Dermis microvascular lymphatic vessel endothelial cell (primary cell): ENCODE data around the gene SNRNP200. TPM values are rescaled to one million over a fixed set of nuclear protein-coding genes. Genes with fewer than 3 reads are reported as not detected.
A peak's percentile ranks its signal among the peaks of the same experiment; 100 is the strongest.
"Not testable (repeated sequence)": the region's sequence is repeated elsewhere in the genome, so short reads cannot be mapped to it uniquely, and the experiment has no call there.

Experiments
- DNase-seq, 2 donors: peaks; one replicate each; pipeline versions ENCODE4 v3.0.0 to v3.0.0-alpha.2; 2010; ENCODE audit warnings: low read depth in 2 of 2
- total RNA-seq: library from RNA; depleted of rRNA; stranded (reverse); fragments of >200 nt; gene quantifications from 2 replicates; pipeline ENCODE4 v1.2.1, GENCODE V29; 2014

The SNRNP200 gene
- total RNA-seq, 1 donor from 2014 or later: 47.8 TPM

DNA sequence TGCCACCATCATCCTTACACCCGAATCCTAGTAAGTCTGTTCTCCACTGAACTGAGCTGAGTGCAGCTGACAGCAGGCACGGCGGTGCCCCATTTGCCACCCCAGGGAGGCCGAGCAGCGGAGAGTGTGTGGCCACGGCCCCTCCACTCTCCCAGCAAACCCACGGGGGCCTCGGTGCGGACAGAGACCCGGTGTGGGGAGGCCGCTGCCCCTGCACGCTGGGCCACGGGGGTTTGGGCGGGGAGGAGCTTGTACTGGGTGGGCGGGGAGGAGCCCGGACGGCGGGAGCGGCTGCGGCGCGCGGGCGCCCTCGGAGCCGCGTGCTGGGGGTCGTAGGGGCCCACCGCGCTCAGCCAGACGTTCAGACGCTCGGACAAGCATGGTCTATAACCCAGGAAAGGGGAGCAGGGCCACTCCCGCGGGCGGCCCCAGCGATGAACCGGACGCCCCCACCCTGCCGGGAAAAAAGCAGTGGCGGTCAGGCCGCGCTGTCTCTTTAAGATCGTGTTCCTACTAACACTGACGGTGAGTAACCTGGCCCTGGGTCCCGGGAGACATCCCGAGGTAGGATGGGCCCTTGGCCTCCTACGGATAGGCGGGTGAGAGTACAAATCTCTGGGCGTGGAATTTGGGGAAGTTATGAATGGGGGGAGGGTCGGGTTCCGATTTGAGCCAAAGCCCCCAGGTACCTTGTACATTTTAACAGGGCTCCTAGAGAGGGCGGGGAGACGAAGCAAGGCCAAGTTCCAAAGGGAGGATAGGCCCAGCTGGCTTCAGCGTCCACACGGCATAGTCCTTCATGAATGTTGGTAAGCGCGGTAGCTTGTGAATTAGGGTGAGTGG is 19.9 kb upstream of the SNRNP200 start, which contains the start of gene ITPRIPL1:
TSS of gene ITPRIPL1 (plus strand) at position 277 of the 843 bp plus-strand sequence. CDS start at position 800, 523 bp downstream.
- DNase-seq: peak in 1 of 2 donors; percentile 12

DNA sequence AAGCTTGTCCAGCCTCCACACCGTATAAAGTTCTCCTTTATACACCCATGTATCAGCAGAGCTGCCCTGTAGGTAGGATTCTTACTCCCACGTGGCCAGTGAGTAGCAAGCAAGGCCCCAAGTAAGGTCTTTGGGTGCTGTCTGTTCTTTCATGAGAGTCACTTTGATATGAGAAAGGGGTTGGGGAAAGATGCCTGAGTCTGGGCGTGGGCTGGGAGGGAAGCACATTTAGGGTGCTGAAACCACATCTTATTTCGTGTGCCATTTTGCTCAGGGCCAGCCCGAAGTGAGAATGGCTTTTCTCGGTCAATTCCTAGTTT is 19.3 kb upstream of the SNRNP200 start:
- DNase-seq: no peak

DNA sequence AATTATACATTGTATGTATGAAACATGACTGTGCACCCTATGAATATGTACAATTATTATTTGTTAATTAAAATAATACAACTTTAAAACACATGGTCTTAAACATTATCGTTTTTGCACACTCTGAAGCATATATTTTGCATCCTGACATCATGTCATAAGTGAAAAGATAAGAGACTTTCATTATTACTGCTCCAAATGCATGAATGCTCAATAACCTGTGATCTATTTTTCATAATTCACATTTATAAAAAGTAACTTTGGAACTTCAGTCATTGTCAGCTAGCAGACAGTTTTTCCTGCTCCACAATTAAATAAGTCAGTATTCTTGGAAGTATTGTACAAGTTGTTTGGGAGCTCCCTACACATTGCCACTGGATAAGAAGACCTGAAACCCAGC is 18.5 kb upstream of the SNRNP200 start:
- DNase-seq: no peak

DNA sequence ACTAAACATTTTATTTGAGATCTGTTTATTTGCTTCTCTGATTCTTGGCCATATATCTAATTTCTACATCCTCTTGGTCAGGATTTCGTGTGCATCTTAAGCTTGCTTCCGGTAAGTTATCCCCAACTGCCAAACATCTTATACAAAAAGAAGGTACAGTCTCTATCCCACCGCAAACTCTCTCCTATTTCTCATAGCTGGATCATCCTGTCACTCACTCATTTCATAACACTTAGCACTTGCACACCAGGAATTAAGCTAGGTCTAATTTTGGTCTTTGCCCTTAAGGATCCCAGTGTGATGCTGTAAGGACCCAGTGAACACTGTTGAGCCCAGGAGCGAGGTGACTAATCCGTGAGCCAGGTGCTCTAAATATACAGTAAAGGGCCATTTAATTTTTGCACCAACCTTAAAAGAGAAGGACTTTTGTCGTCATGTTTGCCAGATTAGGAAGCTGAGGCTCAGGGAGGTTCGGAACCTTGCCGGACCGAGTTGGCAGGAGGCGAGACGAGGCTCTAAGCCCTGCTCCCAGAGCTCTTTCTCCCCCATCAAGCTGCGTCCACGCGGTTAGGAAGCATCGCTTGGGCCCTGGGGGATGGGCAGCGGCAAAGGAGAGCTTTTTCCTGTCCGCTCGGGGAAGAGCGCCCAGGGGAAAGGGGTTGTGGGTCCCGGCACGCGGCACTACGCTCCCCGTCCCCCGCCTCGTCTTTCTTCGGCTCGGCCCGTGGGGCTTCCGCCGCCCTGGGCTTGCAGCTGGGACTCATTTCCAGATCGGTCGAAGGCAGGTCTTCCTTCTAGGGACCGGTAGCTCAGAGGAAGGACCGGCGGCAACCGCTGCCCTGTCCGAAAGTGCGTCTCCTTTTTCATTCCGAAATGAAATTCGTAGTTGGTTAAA is 15.6 kb upstream of the SNRNP200 start:
- peak in 1 of 2 donors; percentile 33 for DNase-seq

DNA sequence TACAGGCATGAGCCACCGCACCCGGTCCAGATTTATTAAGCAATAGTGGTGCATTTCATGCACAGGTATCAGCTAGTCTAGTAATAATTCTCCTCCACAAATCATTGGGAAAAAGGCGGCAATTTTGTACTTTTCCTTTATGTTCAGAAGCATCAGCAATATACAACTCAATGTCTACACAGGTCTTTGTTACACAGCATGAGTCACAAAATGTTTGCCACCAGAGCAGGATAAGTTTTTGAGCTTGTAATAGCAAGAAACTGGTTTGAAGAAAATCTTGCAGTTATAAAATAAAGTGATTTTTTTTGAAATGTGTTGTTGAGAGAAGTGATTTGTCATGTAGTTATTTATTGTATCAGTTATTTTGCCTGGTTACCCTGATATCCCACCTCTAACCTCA is 15.0 kb upstream of the SNRNP200 start:
- DNase-seq: no peak

DNA sequence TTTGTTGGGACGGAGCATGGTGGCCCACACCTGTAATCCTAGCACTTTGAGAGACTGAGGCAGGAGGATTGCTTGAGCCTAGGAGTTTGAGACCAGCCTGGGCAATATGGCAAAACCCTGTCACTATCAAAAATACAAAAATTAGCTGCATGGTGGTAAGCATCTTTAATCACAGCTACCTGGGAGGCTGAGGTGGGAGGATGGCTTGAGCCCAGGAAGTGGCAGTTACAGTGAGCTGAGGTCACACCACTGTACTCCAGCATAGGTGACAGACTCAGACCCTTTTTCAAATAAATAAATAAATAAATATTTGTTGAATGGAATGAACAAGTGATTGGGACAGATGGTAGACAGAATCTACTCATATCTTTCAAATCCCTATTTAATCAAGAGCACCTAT is 14.1 kb upstream of the SNRNP200 start:
- DNase-seq: no peak

DNA sequence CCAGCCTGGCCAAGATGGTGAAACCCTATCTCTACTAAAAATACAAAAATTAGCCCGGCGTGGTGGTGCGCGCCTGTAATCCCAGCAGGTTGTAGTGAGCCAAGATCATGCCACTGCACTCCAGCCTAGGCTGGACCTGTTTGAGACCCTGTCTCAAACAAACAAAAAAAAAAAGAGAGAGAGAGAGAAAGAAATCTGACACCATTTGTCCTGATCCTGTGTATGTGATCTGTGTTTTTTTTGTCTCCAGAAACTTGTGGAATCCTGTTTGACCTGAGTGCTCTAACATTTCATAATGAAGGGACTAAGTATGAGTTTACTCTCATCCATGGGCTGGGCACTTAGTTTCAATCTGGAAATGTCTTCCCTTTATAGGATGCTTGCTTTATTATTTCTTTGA is 13.4 kb upstream of the SNRNP200 start:
- DNase-seq: no peak

DNA sequence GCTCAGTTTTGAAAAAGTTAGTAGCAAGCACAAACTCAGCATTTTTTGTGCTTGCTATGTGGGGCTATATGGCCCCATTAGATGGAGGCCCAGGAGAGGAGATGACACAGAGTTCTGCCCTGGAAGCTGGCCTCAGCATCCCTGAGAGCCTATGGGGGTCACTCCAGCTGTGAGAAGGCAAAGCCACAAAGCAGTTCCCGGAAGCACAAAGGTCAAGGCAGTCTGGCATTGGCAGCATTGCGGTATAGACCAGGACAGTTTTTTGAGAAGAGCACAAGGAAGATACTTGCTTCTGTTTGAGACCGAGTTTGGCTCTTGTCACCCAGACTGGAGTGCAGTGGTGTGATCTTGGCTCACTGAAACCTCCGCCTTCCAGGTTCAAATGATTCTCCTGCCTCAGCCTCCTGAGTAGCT is 12.2 kb upstream of the SNRNP200 start:
- no peak for DNase-seq

DNA sequence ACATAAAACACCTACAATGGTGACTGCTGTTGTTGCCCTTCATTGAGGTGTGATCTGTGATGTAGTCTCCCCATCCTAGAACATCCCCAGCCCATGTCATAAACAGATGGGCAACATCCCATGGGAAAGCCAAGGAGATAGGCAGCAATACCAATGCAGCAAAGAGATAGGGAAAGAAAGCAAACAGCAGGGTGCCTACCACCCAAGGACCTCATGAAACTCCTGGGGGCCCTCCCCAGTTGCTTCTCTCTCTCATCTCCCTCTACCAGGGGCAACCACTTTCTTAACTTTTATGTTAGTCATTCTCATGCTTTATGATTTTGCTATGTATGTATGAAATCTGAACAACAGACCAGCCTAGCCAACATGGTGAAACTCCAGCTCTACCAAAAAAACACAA is 11.7 kb upstream of the SNRNP200 start:
- no peak for DNase-seq

DNA sequence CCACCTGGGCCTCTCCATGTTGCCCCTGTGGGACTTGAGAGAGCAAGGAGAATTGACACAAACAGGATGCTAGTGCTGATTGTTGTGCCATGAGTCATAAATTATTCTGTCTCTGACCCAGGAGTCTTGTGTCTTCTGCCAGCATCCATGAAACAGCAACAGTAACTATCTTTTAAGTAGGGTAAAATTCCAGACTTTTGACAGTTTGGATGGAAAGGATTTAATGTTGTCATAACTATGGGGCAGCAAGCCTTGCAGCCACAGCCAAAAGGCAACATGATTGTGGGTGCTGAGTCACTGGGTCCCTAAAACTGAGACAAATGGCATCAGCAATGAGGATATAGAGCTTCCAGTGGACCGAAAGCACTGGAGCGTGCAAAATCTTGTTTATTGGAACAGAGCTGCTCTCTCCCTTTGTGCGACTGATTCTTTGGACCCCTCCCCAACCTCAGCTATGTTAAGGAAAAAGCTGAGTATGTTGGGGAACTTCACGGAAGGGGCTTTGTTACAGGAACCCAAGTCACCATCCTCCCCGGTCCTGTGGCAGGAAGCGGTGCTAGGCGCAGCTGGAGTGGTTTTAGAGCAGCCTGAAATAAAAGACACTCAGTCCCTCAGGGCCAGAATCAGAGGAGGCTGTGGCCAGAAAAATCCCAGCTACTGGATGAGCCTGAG is 10.2 kb upstream of the SNRNP200 start:
- DNase-seq: peak in 1 of 2 donors; percentile 65

DNA sequence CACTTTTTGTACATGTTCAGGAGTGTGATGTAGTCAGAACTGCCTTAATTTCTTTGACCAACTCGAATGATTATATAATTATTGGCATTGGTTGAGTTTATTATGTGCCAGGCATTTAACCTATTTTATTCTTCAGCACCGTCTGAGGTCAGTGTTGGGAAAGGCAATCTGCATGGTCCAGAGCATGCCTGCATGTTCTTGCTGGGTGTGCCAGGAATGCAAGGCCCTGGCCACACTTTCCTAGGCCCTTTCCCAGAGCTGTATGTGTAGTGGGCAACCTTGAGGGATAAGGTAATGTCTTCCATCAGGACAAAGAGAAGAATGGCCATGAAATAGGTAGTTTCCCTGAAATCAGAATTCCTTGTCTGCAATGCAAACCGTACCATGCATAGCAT is 9.7 kb upstream of the SNRNP200 start:
- DNase-seq: no peak

DNA sequence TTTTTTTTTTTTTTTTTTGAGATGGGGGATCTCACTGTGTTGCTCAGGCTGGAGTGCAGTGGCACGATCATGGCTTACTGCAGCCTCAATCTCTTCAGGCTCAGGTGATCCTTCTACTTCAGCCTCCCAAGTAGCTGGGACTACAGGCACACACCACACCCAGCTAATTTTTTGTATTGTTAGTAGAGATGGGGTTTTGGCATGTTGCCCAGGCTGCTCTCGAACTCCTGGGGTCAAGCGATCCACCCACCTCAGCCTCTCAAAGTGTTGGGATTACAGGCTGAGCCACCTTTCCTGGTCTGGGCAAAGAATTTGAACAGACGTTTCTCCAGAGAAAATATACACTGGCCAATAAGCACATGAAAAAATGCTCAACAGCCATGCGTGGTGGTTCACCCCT is 2.9 kb upstream of the SNRNP200 start:
- no peak for DNase-seq

DNA sequence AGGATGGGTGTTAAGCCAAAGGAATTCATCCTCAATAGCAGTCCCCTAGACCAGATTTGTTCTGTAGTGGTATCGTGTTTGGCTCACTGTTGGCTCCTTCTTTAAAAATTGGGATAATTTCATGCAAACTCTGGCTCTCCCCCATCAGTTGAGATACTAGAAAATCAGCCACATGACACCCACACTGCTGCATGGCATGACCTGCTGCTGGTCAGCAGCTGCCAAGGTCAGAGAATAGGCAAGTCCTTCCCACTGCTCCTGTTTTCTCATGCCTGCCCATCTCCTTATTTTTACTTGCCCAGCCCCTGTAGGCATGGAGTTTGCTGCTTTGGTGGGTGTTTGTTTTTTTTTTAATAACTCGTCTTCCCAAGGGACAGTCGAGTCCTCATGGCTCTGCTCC is 1.0 kb upstream of the SNRNP200 start:
- no peak for DNase-seq

DNA sequence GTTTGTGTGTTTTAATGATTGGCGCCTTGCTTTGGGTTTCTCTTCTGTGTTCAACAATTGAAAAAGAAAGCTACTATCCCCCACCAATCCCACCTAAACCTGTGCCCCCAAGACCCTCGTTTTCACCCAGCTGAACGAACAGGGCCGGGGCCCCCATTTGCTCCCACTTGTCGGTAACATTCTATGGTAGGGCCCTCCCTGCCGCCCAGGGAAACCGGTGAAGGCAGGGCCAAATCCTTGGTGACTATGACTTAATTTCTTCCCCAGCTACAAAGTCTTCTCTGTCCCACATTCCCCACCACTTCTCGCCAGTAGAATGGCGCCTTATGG is 598 bp upstream of the SNRNP200 start:
- DNase-seq: no peak

DNA sequence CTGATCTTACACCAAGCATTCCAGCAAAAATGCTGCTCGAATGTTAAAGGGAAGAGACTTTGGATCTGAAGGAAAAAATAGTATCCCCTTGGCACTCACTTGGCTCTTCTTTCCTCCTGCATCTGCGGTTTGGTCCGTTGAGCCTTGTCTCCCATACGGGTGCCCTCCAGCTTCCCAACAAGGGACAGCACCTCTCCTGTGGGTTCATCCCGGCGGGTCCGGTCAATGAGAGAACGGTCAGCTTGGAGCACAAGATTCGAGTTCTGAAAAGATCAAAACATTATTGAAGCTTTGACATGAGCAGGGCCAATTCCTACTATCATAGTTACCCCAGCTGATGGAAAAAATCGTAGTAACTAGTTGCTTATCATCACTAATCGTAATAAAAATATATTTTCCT is 740 bp downstream of the SNRNP200 start:
- DNase-seq: no peak

DNA sequence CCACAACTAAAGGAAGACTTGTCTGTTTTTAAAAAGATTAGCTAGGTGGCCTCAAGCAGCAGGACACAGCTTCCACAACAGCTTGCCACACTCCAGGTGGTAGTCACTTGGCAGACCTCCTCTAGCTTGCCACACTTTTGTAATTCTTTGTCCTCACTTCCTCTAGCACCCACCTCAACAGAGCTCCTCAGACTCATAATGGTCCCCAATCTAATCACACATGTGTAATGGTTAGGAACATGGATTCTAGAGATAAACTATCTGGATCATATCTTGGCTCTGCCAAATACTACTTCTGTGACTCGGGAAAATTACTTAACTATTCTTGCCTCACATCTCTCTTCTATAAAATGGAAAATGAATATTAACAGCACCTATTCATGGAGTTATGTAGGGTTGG is 3.5 kb downstream of the SNRNP200 start:
- DNase-seq: no peak

DNA sequence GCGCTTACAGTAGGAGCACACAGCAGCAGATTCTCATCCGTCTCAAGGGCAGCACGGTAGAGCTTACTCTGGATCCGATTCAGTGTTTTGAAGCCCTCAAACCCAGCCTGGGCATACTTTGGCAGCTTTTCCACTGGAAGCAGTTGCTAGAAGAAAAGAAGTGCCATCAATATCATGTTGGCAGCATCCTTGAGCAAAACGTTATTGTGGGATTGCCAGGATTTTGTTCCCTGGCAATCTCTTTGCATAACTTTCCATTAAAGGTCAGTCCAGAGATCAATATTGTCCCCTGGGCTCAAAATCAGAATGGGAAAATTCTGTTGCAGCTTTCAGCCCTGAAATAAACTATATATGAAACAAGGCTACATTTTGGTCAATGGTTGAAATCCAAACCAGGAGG is 8.4 kb downstream of the SNRNP200 start:
- no peak for DNase-seq

DNA sequence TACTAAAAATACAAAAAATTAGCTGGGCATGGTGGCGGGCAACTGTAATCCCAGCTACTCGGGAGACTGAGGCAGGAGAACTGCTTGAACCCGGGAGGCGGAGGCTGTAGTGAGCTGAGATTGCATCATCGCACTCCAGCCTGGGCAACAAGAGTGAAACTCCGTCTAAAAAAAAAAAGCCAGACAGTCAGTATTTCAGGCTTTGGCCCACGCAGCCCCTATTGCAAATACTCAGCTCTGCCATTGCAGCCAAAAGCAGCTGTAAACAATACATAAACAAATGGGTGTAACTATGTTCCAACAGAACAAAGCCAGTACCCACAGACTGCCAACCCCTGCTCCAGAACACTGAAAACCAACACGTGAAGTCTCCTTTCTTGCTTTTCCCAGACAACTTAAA is 11.1 kb downstream of the SNRNP200 start:
- not testable (repeated sequence) for DNase-seq

DNA sequence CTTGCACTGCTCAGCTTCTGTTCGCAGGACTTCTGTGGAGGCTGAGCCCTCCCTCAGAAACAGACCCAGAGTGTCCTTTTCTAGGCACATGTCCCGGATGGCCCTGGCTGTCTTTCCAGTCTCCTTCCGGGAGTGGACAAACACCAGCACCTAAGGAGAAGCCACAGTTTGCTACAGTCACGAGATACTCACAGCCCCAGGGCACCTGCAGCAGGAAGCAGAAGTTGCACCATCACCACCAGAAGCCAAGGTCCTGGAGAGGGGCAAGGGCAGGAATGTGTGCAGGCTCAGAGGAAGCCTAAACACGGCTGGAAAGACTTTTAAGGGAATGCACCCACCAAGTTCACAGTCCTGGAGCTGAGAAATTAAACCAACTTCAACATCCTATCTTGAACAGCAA is 13.6 kb downstream of the SNRNP200 start:
- no peak for DNase-seq

DNA sequence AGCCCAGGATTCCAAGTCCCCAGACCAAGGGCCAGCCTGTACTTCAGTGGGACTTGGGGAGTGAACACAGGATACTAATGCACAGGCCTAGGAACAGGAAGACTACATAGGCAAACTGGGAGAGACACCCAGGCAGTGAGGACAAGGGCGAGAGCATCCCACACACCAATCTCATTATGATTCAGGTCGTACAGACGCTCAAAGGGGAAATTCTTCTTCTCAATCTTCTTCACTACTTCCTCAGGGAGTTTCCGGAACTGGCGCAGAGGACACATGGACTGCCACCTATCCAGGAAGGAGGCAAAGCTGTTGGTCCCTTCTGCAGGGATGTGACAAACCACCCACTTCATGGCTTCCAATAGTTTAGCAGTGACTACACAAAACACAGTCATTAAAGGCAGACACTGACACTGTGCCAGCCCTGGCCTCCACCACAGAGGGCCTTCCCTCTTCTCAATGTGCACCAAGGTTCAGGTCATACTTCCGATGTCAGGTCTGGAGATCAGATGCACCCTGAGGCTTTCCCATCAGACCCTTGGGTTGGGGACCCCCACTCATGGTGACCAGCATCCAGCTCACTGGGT is 18.0 kb downstream of the SNRNP200 start:
- no peak for DNase-seq

DNA sequence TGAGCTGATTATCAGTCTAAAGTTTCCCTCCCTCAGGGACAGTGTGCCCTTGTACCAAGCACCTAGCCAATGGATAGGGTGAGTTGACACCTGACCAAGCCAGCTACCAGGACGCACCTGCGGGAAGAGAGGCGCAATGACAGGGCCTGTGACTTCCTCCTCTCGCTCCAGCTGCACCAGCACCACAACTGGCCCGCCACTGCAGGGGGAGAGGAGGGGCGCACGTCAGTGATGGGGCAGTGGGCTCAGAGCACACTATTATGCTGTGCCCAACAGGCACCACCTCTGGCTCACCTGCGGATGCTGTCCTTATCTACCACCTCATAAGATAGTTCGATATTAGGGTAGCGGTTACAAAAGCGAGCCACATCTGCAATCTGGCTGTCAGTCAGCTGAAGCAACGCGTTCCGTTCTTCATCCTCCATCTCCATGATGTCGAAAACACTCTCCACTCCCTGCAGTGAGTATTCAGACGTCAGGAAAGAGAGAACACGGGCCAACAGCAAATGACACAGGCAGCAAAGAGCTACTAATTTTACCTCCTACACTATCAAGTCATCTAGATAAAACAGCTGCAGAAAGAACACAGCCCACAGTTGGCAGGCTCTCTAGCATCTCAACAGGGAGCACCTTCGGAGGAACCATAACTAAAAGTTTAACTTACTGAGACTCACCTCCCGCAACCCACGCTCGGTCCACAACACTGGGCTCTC is 28.4 kb downstream of the SNRNP200 start:
- DNase-seq: no peak
